ENCODE data around the gene APLN.

The APLN gene

DNA sequence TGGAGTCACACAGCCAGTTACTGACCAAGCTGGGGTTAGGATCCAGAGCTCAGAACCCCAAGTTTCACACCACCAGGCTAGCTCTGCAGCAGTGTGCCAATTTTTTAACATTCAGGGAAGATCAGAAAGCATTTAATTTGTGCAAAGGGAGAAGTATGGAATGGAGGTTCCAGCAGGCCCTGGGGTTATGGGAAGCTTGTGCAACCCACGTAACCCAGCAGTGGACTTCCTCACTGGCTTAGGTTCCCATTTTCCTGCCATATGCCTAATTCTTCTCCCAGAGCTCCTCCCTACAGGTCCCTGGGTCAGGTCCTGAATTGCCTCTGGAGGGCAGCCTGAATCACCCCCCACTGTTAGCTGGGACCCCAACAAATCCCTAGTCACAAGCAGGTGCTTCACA is 14.0 kb downstream of the APLN start:
- DNase-seq (ENCODE audit: low read depth): no peak

DNA sequence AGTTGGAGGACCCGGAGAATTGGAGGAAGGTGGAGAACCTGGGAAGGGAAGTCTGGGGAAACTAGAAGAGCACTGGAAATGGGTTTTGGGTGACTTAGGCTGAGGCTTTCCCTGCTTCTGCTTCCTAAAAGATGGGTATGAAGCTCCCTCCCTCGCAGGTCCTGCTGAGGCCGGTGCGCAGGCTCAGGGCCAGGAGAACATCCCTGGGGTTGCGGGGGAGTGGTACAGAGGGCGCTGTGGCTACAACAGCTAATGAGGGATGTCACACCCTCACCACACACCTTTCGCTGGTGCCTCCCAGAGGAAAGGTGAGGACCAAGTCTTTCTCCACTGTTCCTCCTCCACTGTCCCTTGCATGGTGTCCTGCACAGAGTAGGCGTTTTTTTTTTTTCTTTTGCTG is 15.8 kb downstream of the APLN start:
- no peak overlapping the region for H3K4me3 ChIP-seq (ENCODE audit: low read length)
- DNase-seq (ENCODE audit: low read depth): no peak
- TF ChIP-seq, protein P1, sequence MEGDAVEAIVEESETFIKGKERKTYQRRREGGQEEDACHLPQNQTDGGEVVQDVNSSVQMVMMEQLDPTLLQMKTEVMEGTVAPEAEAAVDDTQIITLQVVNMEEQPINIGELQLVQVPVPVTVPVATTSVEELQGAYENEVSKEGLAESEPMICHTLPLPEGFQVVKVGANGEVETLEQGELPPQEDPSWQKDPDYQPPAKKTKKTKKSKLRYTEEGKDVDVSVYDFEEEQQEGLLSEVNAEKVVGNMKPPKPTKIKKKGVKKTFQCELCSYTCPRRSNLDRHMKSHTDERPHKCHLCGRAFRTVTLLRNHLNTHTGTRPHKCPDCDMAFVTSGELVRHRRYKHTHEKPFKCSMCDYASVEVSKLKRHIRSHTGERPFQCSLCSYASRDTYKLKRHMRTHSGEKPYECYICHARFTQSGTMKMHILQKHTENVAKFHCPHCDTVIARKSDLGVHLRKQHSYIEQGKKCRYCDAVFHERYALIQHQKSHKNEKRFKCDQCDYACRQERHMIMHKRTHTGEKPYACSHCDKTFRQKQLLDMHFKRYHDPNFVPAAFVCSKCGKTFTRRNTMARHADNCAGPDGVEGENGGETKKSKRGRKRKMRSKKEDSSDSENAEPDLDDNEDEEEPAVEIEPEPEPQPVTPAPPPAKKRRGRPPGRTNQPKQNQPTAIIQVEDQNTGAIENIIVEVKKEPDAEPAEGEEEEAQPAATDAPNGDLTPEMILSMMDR (conservative IDR thresholded peaks at IDR 0.05; ENCODE audit: low read depth, low read length): no peak

More for the DNA sequence above, 14.0 kb downstream of the APLN start:
- TF ChIP-seq, protein P1 (conservative IDR thresholded peaks at IDR 0.05; ENCODE audit: low read depth, low read length): no peak
- H3K4me3 ChIP-seq (ENCODE audit: low read length): no peak overlapping the region

DNA sequence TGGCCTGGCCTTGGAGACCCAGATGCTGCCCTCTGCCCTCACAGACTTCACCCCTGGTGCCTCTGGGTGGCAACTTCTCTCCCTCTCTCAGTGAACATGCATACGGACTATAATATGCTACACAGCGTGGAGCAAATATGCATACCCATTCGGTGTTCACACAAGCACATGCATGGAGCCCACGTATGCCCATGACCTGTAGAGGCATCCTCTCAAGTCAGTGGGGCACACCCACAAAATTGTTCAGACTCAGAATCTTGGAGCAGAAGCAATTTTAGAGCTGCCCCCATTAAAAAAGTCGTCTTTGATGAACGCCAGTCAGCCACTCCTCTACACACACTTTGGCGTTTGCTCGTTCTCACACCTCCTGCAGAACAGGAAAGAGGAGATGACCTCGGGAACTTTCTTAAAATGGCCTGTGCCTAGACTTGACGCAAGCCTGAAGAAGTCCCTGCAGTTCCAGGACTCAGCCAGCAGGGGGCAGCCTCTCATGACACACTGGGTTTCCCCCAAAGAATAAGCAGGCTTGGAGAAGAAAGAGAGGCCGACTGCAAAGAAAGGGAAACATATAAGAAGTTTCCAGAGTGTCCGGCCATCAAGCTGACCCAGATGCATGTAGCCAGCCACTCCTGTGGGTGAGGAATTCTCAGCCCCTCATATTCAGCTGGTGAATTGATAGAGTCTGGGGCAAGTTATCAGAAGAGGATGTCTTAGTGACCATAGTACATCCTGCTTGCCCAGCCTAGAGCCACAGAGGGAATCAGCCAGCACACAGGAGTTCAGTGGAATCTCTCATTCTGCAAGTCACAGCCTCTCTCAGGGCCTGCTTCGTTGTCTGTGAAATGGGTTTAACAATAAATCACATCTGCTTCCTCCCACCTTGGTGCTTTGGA is 17.3 kb downstream of the APLN start:
- no peak overlapping the region for H3K4me3 ChIP-seq (ENCODE audit: low read length)
- no peak for DNase-seq (ENCODE audit: low read depth)
- TF ChIP-seq, protein P1 (conservative IDR thresholded peaks at IDR 0.05; ENCODE audit: low read depth, low read length): peak; percentile 83

DNA sequence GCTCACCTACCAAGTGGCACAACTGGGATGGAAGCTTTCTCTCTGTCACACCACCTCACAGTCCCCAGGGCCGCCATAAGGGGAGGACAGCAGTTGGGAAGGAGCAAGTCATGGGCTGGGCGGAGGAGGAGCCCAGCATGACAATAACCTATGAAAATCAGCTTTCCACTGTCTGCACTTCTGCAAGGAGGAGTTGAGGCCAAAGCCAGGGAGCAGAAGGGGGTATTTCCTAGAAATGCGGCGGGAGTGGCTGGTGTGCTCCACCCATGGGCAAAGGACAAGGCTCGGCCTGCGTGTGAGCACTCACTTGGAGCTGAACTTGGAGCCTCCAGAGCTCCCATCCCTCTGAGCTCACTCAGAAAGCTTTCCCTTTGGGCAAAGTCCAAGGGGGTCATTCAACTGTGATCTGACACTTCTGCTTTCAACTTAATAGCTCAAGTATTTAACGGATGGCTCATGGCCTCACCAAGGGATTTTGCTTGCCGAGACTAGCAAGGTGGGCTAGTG is 18.5 kb downstream of the APLN start:
- TF ChIP-seq, protein P1 (conservative IDR thresholded peaks at IDR 0.05; ENCODE audit: low read depth, low read length): no peak
- no peak overlapping the region for H3K4me3 ChIP-seq (ENCODE audit: low read length)
- DNase-seq (ENCODE audit: low read depth): no peak

DNA sequence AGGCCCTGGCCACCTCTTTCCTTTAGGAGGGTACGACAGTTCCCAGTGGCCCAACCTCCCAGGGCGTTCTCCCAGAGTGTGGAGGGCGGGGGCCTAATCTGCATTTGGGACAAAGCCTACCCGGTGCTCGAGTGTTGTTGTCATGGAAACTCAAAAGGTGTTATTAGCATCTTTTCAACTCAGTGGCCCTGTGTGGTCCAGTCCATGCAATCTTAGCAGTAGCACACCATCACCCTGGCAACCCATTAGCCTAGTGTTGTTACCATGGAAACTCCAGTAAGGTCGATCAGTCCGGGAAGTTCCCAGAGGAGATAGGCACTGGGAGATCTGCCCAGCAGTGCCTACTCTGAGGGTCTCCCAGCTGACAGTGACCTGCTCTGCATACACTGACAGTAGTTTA is 20.2 kb downstream of the APLN start:
- TF ChIP-seq, protein P1 (conservative IDR thresholded peaks at IDR 0.05; ENCODE audit: low read depth, low read length): no peak
- H3K4me3 ChIP-seq (ENCODE audit: low read length): no peak overlapping the region
- no peak for DNase-seq (ENCODE audit: low read depth)

DNA sequence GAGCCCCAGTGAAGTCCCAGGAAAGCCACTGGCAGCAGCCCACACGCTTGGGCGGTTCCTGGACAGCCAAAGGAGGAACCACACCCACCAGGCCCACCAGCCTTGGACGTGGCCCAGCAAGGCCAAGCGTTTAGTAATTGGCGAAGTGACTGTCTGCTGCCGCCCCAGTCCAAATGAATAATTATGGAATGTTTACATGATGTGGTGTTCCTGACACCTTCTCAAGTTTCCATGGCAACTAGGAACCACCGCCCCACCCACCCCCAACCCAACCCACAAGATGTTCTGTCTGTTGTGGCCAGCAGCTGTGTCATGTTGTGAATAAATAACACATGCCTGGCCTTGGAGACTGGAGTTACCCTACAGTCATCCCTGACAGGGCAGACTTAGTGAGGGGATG is 22.3 kb downstream of the APLN start:
- no peak overlapping the region for H3K4me3 ChIP-seq (ENCODE audit: low read length)
- TF ChIP-seq, protein P1 (conservative IDR thresholded peaks at IDR 0.05; ENCODE audit: low read depth, low read length): no peak
- DNase-seq (ENCODE audit: low read depth): no peak

DNA sequence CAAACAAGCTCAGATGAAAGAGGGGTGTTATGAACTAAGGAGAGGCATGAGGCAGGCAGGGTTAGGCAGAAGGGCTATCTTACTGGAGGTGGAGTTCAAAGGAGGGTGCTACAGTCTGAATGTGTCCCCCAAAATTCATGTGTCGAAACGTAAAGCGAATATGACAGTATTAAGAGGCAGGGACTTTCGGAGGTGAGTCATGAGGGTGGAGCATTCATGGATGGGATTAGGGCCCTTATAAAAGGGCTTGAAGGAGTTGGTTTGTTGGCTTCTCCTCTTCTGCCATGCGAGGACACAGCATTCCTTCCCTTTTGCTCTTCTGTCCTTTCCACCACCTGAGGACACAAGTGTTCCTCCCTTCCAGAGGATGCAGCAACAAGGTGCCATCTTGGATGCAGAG is 22.9 kb downstream of the APLN start:
- TF ChIP-seq, protein P1 (conservative IDR thresholded peaks at IDR 0.05; ENCODE audit: low read depth, low read length): no peak
- H3K4me3 ChIP-seq (ENCODE audit: low read length): no peak overlapping the region
- no peak for DNase-seq (ENCODE audit: low read depth)

All from retinal pigment epithelial cell (primary cell).